IPS DF 6.9 (cell line): ENCODE data around the gene ZNF777.

ENCODE experiments used
- DNase-seq: peaks from one replicate; pipeline ENCODE4 v3.0.0-alpha.2; 2013; ENCODE audit warnings: low read depth, low spot score
- H3K27ac ChIP-seq: one replicate; pipeline ENCODE4 v1.5.1; 2013; ENCODE audit warnings: low read length, control low read depth
- H3K27me3 ChIP-seq: 2 replicates; pipeline ENCODE4 v1.6.1; 2013; ENCODE audit warnings: mild to moderate bottlenecking, low read length; ENCODE audit not compliant: control insufficient read depth, insufficient read depth
- H3K36me3 ChIP-seq: 2 replicates; pipeline ENCODE4 v1.6.1; 2013; ENCODE audit warnings: low read length; ENCODE audit not compliant: control insufficient read depth, insufficient read depth
- H3K4me1 ChIP-seq: 2 replicates; pipeline ENCODE4 v1.6.1; 2013; ENCODE audit warnings: low read length; ENCODE audit not compliant: control insufficient read depth, insufficient read depth
- H3K4me3 ChIP-seq: 2 replicates; pipeline ENCODE4 v1.5.1; 2013; ENCODE audit warnings: mild to moderate bottlenecking, low read length
- H3K9me3 ChIP-seq: 2 replicates; pipeline ENCODE4 v1.6.1; 2013; ENCODE audit warnings: low read length, inconsistent platforms; ENCODE audit not compliant: control insufficient read depth, insufficient read depth
- WGBS: extraction: QIAGEN DNeasy Blood & Tissue Kit; methylation state at CpG from one replicate; pipeline ENCODE4 v1.1.7; 2013; ENCODE audit warnings: mixed read lengths, missing lambda C conversion rate; ENCODE audit not compliant: insufficient read length, insufficient coverage; 5-methylcytosine and 5-hydroxymethylcytosine counted together

ZNF777 gene

GRCh38 chr7:149460493-149461277 lies at the start of gene ZNF777:
Gene ZNF777 (minus strand): TSS chr7:149461062. CDS start chr7:149456022, 5,040 bp downstream.
- H3K4me1 ChIP-seq, result no peaks in the 10 kb centered on the region; the same call in 1 of the 2 replicates
- H3K4me3 ChIP-seq, result peak within 1 kb of the TSS; percentile 61
- no peaks in the 10 kb centered on the region for H3K36me3 ChIP-seq
- WGBS, result no CpG with 5 or more reads among the region's 64 CpGs
- H3K9me3 ChIP-seq, result no peaks in the 10 kb centered on the region; the same call in 1 of the 2 replicates
- no peak within 1 kb of the TSS for H3K27ac ChIP-seq
- H3K27me3 ChIP-seq, result peaks cover 8% of the 10 kb centered on the region; the same call in 1 of the 2 replicates
- peak; percentile 52 for DNase-seq

- no peaks in the 10 kb centered on the region; the same call in 1 of the 2 replicates for H3K9me3 ChIP-seq
- H3K27ac ChIP-seq, result no peak overlapping the region
- H3K27me3 ChIP-seq, result no peaks in the 10 kb centered on the region
- H3K4me3 ChIP-seq, result no peak overlapping the region
- DNase-seq, result no peak
- H3K4me1 ChIP-seq, result no peaks in the 10 kb centered on the region
- no peaks in the 10 kb centered on the region for H3K36me3 ChIP-seq
These were observed 49.4 kb upstream of the ZNF777 start for GRCh38 chr7:149510248-149510647.

- Histone ChIP-seq H3K9me3 (no peaks in the 10 kb centered on the region; the same call in 1 of the 2 replicates), H3K36me3 (no peaks in the 10 kb centered on the region), H3K27ac (no peak overlapping the region), H3K4me3 (no peak overlapping the region), H3K4me1 (no peaks in the 10 kb centered on the region), H3K27me3 (no peaks in the 10 kb centered on the region)
- DNase-seq, result no peak
These were observed 48.9 kb upstream of the ZNF777 start for GRCh38 chr7:149509774-149510173.

GRCh38 chr7:149505551-149505950 lies 44.7 kb upstream of the ZNF777 start:
- no peaks in the 10 kb centered on the region; the same call in 1 of the 2 replicates for H3K9me3 ChIP-seq
- DNase-seq, result no peak

GRCh38 chr7:149501651-149502050 lies 40.8 kb upstream of the ZNF777 start:
- Histone ChIP-seq H3K9me3 (no peaks in the 10 kb centered on the region), H3K36me3 (no peaks in the 10 kb centered on the region), H3K27ac (no peak overlapping the region), H3K27me3 (0 out of 2 replicates have a peak, but pooled peaks cover 2% of the 10 kb centered on the region), H3K4me1 (no peaks in the 10 kb centered on the region; the same call in 1 of the 2 replicates), H3K4me3 (no peak overlapping the region)
- no CpG with 5 or more reads among the region's 13 CpGs for WGBS
- no peak for DNase-seq

More at GRCh38 chr7:149505551-149505950, 44.7 kb upstream of the ZNF777 start:
- H3K27ac ChIP-seq, result no peak overlapping the region
- no peaks in the 10 kb centered on the region for H3K27me3 ChIP-seq
- H3K4me3 ChIP-seq, result no peak overlapping the region
- no peaks in the 10 kb centered on the region; the same call in 1 of the 2 replicates for H3K4me1 ChIP-seq
- no peaks in the 10 kb centered on the region for H3K36me3 ChIP-seq

- Histone ChIP-seq H3K36me3 (no peaks in the 10 kb centered on the region), H3K9me3 (no peaks in the 10 kb centered on the region), H3K27me3 (0 out of 2 replicates have a peak, but pooled peaks cover 2% of the 10 kb centered on the region), H3K4me3 (no peak overlapping the region), H3K27ac (no peak overlapping the region), H3K4me1 (no peaks in the 10 kb centered on the region; the same call in 1 of the 2 replicates)
- no CpG with 5 or more reads among the region's 4 CpGs for WGBS
- no peak for DNase-seq
These were observed 40.0 kb upstream of the ZNF777 start for GRCh38 chr7:149500910-149501309.

- Histone ChIP-seq H3K36me3 (no peaks in the 10 kb centered on the region), H3K4me1 (no peaks in the 10 kb centered on the region; the same call in 1 of the 2 replicates), H3K27me3 (0 out of 2 replicates have a peak, but pooled peaks cover 2% of the 10 kb centered on the region), H3K27ac (no peak overlapping the region), H3K4me3 (no peak overlapping the region), H3K9me3 (no peaks in the 10 kb centered on the region)
- DNase-seq, result no peak
These were observed 39.3 kb upstream of the ZNF777 start for GRCh38 chr7:149500201-149500600.

GRCh38 chr7:149498811-149499210 lies 37.9 kb upstream of the ZNF777 start:
- Histone ChIP-seq H3K4me3 (no peak overlapping the region), H3K27ac (no peak overlapping the region), H3K36me3 (no peaks in the 10 kb centered on the region), H3K4me1 (no peaks in the 10 kb centered on the region; the same call in 1 of the 2 replicates), H3K27me3 (0 out of 2 replicates have a peak, but pooled peaks cover 2% of the 10 kb centered on the region), H3K9me3 (no peaks in the 10 kb centered on the region)
- no CpG with 5 or more reads among the region's 6 CpGs for WGBS
- DNase-seq, result no peak

- WGBS, result no CpG with 5 or more reads among the region's 109 CpGs
- peak; percentile 45 for DNase-seq
- H3K27ac ChIP-seq, result no peak within 1 kb of the TSS
- no peaks in the 10 kb centered on the region; the same call in 1 of the 2 replicates for H3K4me1 ChIP-seq
- 0 out of 2 replicates have a peak, but pooled peaks cover 2% of the 10 kb centered on the region for H3K27me3 ChIP-seq
- peak within 1 kb of the TSS; percentile 84 for H3K4me3 ChIP-seq
- no peaks in the 10 kb centered on the region for H3K9me3 ChIP-seq
- H3K36me3 ChIP-seq, result 0 out of 2 replicates have a peak, but pooled peaks cover 6% of the 10 kb centered on the region
These were observed 36.8 kb upstream of the ZNF777 start, which contains the start of gene ZNF746 for GRCh38 chr7:149497467-149498261. Gene ZNF746 (minus strand): TSS chr7:149497809. CDS start chr7:149497536, 273 bp downstream.

GRCh38 chr7:149496642-149497391 lies 36.0 kb upstream of the ZNF777 start:
- Histone ChIP-seq H3K27me3 (0 out of 2 replicates have a peak, but pooled peaks cover 2% of the 10 kb centered on the region), H3K4me1 (no peaks in the 10 kb centered on the region; the same call in 1 of the 2 replicates), H3K4me3 (peak overlapping the region; percentile 73; the same call in 1 of the 2 replicates), H3K36me3 (0 out of 2 replicates have a peak, but pooled peaks cover 6% of the 10 kb centered on the region), H3K9me3 (no peaks in the 10 kb centered on the region), H3K27ac (no peak overlapping the region)
- WGBS, result no CpG with 5 or more reads among the region's 51 CpGs
- DNase-seq, result no peak
